AG20443 (cell line): ENCODE data around the gene CDC40.

ENCODE experiments used
- DNase-seq: peaks from one replicate; pipeline ENCODE4 v3.0.0; 2012; ENCODE audit warnings: low spot score, mixed read lengths

Gene CDC40

DNA sequence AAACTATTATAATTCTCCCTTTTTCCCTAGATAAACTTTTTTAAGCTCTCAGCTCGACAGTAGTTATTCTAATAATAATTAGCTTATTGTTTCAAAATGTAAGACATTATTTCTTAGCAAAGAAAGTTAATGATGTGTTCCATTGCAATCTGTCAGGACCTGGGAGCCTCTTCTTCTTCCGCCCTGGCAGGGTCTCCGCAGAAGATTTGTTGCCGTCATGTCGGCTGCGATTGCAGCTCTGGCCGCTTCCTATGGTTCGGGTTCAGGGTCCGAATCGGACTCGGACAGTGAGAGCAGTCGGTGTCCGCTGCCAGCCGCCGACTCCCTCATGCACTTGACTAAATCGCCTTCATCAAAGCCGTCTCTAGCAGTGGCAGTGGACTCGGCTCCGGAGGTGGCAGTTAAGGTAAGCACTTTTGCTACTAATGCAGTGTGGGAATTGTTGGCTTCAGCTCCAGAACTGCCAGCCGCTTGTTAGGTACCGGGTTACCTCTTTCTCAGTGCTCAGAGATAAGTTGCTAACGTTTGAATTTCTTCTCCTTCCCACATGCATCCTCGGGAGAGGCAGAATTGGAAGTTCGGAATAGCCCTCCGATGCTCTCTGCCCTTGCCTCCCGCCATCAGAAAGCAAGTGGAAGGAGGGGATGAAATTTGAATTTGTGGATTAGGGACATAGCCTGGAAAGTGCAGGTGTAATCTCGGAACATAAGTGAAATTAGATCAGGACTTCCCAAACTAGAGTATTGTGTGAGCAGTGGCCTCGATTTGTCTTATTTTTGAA lies at the start of gene CDC40:
Gene CDC40 (plus strand): TSS at position 200 of the 781 bp plus-strand sequence. CDS start 18 bp downstream, at position 218.
- DNase-seq, result peak; percentile 63

- DNase-seq, result no peak
Observed at GRCh38 chr6:110137924-110138887, 42.0 kb upstream of the CDC40 start.

DNA sequence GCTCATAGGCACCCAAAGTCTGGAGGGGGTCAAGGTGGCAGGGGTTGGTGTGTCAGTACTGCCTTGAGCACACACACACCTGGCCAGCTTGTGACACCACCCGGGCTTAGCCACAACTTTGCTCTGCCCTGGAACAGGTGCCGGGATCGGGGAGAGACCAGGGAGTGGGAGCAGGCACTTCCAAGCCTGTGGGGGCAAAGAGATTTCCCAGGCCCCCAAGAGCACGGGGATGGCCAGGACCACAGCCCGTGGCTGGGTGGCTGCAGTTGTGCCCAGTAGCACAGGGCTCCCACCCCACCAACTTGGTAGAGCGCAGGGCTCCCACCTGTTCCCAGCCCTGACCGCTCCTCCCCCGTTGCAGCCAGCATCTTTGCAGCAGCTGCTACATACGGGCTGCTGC lies 41.2 kb upstream of the CDC40 start:
- no peak for DNase-seq

DNA sequence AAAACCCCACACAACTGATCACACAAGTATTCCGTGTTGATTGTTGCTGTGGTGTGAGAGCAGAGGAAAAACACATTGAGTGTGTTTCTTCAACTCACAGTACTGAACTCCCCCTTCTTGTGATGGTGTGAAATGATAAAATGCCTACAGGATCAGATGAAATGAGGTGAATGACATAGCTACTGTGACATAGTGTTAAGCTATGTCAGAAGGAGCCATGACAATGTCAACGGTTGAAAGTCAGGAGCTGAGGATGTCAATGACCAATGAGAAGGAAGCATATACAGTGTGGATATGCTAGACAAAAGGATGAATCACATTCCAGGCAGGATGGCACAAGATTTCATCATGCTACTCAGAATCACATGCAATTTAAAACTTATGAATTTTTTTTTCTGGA lies 39.6 kb upstream of the CDC40 start:
- DNase-seq, result peak; percentile 32

DNA sequence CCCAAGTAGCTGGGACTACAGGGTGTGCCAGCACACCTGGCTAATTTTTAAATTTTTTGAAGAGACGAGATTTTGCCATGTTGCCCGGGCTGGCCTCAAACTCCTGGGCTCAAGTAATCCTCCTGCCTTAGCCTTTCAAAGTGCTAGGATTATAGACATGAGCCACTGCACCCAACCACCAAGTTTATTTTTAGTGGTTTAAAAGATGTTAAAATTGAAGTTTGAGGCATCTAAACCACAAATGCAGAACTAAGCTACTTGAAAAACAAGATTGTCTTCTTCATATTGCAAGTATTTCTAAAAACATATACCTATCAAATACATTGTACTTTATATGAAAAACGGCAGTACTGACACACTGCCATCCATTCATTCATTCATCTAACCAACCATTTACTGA lies 32.4 kb upstream of the CDC40 start:
- DNase-seq, result no peak

DNA sequence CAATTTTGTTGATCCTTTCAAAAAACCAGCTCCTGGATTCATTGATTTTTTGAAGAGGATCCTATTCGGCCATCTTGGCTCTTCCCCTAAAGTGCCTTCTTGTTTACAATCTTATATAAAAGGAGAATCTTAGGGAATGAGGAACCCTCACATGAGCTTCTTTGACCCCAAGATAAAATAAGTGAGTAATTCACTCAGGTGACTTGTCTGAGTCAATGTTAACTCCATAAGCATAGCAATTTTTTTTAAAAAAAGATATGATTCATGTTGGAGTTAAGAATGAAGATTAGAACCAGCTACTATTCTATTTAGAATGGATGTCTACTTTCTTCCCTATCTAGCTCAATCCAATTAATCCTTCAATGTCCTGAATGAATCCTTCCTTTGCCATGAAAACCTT lies 21.7 kb upstream of the CDC40 start:
- no peak for DNase-seq

- DNase-seq, result no peak
Observed at GRCh38 chr6:110170081-110170480, 10.1 kb upstream of the CDC40 start.

GRCh38 chr6:110173506-110174132 lies 6.6 kb upstream of the CDC40 start:
- DNase-seq, result no peak

- DNase-seq, result peak; percentile 52
Observed at GRCh38 chr6:110178626-110179405, 1.4 kb upstream of the CDC40 start.

DNA sequence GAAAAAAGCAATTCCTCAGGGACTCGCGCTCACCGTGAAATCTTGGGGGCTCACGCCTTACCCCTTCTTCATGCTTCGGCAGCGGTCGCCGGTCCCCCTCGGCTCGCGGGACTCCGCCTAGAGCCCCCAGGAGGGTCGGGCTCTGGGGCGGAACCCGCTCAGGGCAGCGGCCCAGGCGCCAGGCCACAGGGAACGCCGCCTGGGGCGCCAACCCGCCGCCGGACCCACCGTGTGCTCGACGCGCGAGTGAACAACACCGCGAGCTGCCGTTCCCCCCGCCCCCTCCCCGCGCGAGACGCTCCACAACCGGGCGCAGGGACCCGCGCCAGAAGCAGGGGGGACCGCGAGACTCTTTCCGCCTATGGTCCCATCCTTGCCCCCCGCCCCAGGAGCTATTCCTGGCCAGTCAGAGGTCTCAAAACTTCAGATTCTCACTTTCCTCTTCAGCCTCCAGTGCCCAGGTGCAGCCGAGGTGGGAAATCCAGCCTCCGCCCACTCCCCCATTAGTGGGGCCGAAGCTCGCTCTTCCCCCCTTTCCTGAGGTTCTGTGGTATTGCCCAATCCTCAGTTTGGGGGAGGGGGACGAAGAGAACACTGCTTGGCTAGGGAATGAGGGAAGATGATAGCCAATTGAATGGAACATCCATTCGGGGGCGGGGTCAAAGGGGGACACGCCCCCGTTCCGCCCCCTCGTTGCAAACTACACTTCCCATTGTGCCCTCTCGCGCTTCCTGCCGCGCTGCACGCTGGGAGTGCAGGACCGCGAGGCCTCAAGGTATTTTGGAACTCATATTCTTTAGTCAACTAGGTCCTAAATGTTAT lies 610 bp upstream of the CDC40 start, which contains the start of gene WASF1:
Gene WASF1 (minus strand): TSS at position 265 of the 822 bp plus-strand sequence. CDS start 52,069 bp downstream, outside the sequence.
- DNase-seq, result peak; percentile 95

GRCh38 chr6:110181131-110182030 lies 1.2 kb downstream of the CDC40 start:
- no peak for DNase-seq

DNA sequence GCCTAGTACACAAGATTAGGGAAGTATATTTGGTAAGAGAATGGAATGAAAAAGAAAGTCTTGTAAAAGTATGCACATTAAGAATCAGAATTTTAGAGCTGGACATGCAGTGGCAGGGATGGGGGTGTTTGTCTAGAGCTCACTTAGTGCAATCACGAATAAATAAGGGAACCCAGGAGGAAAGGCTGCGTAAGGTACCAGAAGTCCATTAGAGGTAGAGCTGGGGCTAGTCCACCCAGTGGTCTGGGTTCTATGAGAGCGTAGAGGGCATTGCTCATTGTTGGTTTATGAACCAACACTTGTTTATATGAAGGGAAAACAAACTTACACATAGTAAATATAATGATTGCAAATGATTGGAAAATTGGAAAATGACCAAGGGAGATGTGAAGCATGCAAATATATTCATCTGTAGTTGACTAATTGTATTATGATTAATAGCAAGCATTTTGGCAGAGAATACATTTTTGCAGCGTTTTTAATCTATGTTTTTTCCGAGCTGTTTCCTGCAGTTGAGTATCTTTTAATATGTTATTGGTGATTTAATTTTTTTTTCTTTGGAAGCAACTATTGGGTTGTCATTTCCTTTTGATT lies 3.2 kb downstream of the CDC40 start:
- DNase-seq, result no peak

DNA sequence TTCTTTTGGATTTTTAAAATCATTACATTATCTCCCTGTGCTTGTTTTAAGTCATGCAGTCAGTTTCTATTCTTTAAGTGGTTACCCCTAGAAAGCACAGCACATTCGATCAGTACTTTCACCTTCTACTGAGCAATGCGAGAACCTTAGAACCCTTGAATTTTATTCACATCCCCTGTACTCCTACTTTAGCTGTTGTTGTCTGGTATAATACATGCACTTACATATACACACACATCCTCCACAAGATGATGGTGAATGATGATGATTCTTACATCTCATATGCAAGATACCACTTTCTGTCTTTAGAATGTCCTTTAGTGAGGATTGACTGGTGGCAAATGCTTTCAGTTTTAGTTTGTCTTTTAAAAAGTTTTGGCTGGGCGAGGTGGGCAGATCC lies 5.7 kb downstream of the CDC40 start:
- no peak for DNase-seq

DNA sequence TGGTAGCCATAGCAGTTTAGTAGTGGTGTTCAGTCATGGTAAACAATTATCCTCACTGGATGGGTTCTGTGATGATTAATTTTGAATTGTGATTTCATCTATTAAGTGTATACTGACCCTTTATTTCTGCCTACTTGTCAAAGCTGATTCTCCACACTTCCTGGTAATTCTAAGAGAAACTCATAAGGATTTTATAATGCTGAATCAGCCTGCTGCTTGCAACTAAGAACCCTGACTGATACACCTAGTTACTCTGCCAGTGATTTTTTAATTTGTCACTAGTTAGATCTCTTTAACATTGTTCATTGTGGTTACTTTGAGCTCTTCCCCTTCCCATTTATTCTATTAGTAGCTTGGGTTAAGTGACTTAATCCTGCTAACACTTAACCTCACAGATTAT lies 8.6 kb downstream of the CDC40 start:
- peak; percentile 9 for DNase-seq

DNA sequence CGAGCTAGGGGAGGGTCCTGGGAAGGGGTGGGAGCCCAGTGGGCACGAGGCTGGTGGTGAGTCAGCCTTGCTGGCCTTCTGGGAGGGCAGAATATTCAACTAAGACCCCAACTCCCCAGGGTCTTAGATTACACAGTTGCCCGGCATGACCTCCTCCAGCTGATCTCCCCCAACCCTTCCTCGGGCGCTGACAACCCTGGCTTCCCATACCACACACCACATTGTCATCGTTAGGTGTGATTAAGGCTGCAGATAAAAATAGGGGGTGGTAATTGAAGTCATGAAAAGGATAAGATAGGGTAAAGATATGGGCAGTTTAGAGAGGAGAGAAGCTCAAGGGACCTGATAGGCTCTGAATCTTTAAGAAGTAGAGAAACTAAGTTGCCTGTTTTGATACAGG lies 10.5 kb downstream of the CDC40 start:
- no peak for DNase-seq

DNA sequence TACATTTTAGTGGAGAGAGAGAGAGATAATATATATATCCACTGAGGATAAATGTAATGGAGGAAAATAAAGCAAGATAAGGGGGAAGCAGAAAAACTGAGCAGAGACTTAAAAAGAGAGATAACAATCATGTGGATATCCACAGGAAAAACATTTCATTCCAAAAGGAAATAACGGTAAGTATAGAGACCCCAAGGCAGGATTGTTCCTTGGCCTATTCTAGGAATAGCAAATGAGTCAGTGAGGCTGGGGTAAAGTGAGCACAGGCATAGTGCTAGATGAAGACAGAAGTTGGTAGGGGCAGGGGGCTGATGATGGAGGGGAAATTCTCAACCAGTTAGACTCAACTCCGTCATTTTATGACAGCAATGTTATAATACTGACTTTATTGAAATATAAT lies 11.2 kb downstream of the CDC40 start:
- DNase-seq, result no peak

DNA sequence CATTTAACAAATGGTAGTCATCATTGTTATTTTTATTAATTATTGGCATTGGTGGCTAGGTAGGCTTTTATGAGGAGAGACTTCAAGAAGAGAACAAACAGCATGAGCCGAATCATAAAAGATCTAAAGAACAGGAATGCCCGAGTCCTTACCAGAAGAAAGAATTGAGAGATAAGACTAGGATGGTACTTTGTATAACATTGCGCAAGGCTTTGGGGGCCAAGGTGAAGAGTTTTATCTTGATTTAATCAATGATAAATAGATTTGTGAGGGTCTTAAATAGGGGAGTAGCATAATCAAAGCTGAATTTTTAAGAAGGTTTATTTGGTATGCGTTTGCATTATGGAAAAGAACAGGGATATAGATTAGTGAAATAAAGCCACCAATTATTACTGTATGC lies 15.4 kb downstream of the CDC40 start:
- DNase-seq, result no peak

GRCh38 chr6:110196874-110197273 lies 16.6 kb downstream of the CDC40 start:
- DNase-seq, result no peak

DNA sequence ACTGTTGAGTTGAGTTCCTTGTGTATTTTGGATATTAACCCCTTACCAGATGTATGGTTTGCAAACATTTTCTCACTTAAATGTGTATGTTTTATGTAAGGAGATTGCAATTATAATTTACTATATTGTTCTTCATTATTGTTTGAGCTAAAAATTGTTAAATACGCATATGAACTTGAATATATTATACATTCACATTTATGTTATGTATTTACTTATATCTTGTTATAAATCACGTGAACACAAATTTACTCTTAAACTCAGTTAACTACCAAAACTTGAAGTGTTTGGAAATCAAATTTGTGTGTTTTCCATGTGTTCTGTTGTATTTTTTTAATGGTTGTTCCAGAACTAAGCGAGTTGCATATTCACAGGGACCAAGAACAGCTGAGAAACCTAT lies 18.3 kb downstream of the CDC40 start:
- DNase-seq, result no peak
